ENCODE results near the gene PDXP. TPM values are rescaled to one million over a fixed set of nuclear protein-coding genes. Genes with fewer than 3 reads are reported as not detected.

The PDXP gene
- total and polyA plus RNA-seq, 2 of the 13 experiments (the other 11 are each of a cell fraction or from before 2014, with no cell fraction given), result 58.2 to 70.6 TPM

GRCh38 chr22:37609240-37610152 is 49.0 kb upstream of the PDXP start (continued):
- TF ChIP-seq PATZ1 (CRISPR knock-in tag; IDR thresholded peaks at IDR 0.05) (peak; percentile 43; the same call in 1 of the 2 replicates), GMEB1 (CRISPR knock-in tag; IDR thresholded peaks at IDR 0.05; ENCODE audit: borderline replicate concordance) (0 out of 2 replicates have a peak, but pooled peaks have one; percentile 50), ZNF282 (IDR thresholded peaks at IDR 0.05; ENCODE audit: partially characterized antibody) (no peak), CSRNP1 (CRISPR knock-in tag; IDR thresholded peaks at IDR 0.05) (no peak), KIAA2018 (CRISPR knock-in tag; IDR thresholded peaks at IDR 0.05; ENCODE audit: borderline replicate concordance) (no peak), HOXD1 (CRISPR knock-in tag; IDR thresholded peaks at IDR 0.05) (no peak), ZNF709 (CRISPR knock-in tag; IDR thresholded peaks at IDR 0.05) (no peak), EHMT2 (IDR thresholded peaks at IDR 0.05; ENCODE audit: borderline replicate concordance, low read depth, low read length) (no peak), JUN (CRISPR knock-in tag; IDR thresholded peaks at IDR 0.05) (no peak)

Data from HepG2 (cell line).